Heart left ventricle (tissue), 16 donors: ENCODE data around the gene RNF130. TPM values are rescaled to one million over a fixed set of nuclear protein-coding genes. Genes with fewer than 3 reads are reported as not detected.
A peak's percentile ranks its signal among the peaks of the same experiment; 100 is the strongest.

Experiments
- ATAC-seq, 4 donors: fragments of 200-7000 bp; cut with Tn5 transposase; one replicate each; pipeline ENCODE4 v1.9.1; 2020 to 2022; ENCODE audit warnings: moderate library complexity in 4 of 4, mild to moderate bottlenecking in 3 of 4, moderate number of reproducible peaks in 1 of 4
- DNase-seq, 5 donors: peaks; one replicate each; pipeline ENCODE4 v3.0.0-alpha.2; 2020
- H3K27ac ChIP-seq, 12 donors: fragments of 200-600 bp; sonication (generic) in 4 of 12; one replicate each; pipeline versions ENCODE4 v1.5.0 to v1.8.0; 2016 to 2022; ENCODE audit warnings: mild to moderate bottlenecking in 2 of 12
- H3K27me3 ChIP-seq, 9 donors: fragments of 200-600 bp; sonication (generic) in 2 of 9; one replicate each; pipeline versions ENCODE4 v1.5.1 to v1.8.0; 2016 to 2022; ENCODE audit warnings: mild to moderate bottlenecking in 3 of 9
- H3K36me3 ChIP-seq, 9 donors: fragments of 200-600 bp; sonication (generic) in 2 of 9; one replicate each; pipeline versions ENCODE4 v1.5.0 to v1.8.0; 2018 to 2022; ENCODE audit warnings: mild to moderate bottlenecking in 2 of 9
- H3K4me1 ChIP-seq, 12 donors: fragments of 200-600 bp; sonication (generic) in 4 of 12; one replicate each; pipeline versions ENCODE4 v1.5.0 to v1.8.0; 2016 to 2022; ENCODE audit warnings: mild to moderate bottlenecking in 3 of 12
- H3K4me3 ChIP-seq, 12 donors: fragments of 200-600 bp; sonication (generic) in 4 of 12; one replicate each; pipeline versions ENCODE4 v1.5.0 to v1.8.0; 2017 to 2022; ENCODE audit warnings: mild to moderate bottlenecking in 9 of 12, moderate library complexity in 4 of 12
- H3K9me3 ChIP-seq, 12 donors: fragments of 200-600 bp; sonication (generic) in 4 of 12; one replicate each; pipeline versions ENCODE4 v1.5.0 to v1.8.0; 2016 to 2022; ENCODE audit warnings: mild to moderate bottlenecking in 1 of 12
- CTCF ChIP-seq, 12 donors: fragments of 200-600 bp; sonication (generic) in 4 of 12; IDR thresholded peaks; one replicate each; pipeline versions ENCODE4 v1.5.0 to v1.8.0; 2018 to 2022; ENCODE audit warnings: antibody characterized with exemption in 12 of 12, mild to moderate bottlenecking in 5 of 12
- POLR2A ChIP-seq, 2 donors: fragments of 450-650 bp; IDR thresholded peaks; one replicate each; pipeline ENCODE4 v1.6.1; 2017; ENCODE audit warnings: antibody characterized with exemption in 2 of 2, mild to moderate bottlenecking in 2 of 2, moderate library complexity in 2 of 2
- WGBS, 4 donors: extraction: QIAGEN DNeasy Blood & Tissue Kit in 2 of 4; methylation state at CpG; one replicate each; pipeline versions ENCODE4 v1.1.5 to v1.1.7; 2013 to 2018; 5-methylcytosine and 5-hydroxymethylcytosine counted together
- intact Hi-C, 10 donors: fragments of 100-400 bp; cut with DNase I; formaldehyde crosslinking; loops; one replicate each; pipeline versions ENCODE4 v1.11.1 to v1.14.2; 2022
- polyA plus RNA-seq, 2 donors: library from polyadenylated mRNA; stranded (reverse); fragments of 200-250 nt; gene quantifications; one replicate each; pipeline ENCODE4 v1.2.3, GENCODE V29; 2013
- total RNA-seq, 9 donors: library from RNA; depleted of rRNA in 2 of 9; stranded (reverse); fragments of >200 nt in 2 of 9; fragmentation: NEBNext Ultra II Directional in 3 of 9; extraction: Animal tissue kit (Norgen Biotek cat#: 25700) in 3 of 9; gene quantifications; one replicate each; pipeline versions ENCODE4 v1.1.0 to v1.2.4, GENCODE V29; 2016 to 2023
- donor health status: ischemic (EF 13 %, LVEDD 7.1; RV severe dilation, severe dysfunction).
- donor health status: healthy with polysubstance abuse.
- donor health status: DM: no; HTN: yes; CAD: no.
- donor health status: DM: no; HTN: no; CAD: no.
- donor health status: ischemic (EF 25% LVEDD 6.9; RV normal size, moderate dysfunction).
- donor health status: ischemic (EF 25% LVEDD 5.7; RV mildly dilated, moderate dysfunction).
- donor health status: healthy.
- donor health status: DM: yes; HTN: yes; CAD: no.
- donor health status: ischemic (EF 35%, LVEDD 5.7; RV mildly dilated, moderate dysfunction).
- donor health status: nonischemic (EF 11% LVEDD 7.7; RV severe dilation, severe dysfunction).
- donor health status: DM: yes; HTN: yes; CAD: no.
- donor health status: PGD.
- donor health status: ischemic (EF 29% LVEDD 5.4; RV normal size, mild dysfunction).
- donor health status: nonischemic (EF 23%, LVEDD 6.1; RV moderate dilation, normal function).

The RNF130 gene
- total and polyA plus RNA-seq, 11 donors: 26.3 to 76.2 (median 38.7) TPM

DNA sequence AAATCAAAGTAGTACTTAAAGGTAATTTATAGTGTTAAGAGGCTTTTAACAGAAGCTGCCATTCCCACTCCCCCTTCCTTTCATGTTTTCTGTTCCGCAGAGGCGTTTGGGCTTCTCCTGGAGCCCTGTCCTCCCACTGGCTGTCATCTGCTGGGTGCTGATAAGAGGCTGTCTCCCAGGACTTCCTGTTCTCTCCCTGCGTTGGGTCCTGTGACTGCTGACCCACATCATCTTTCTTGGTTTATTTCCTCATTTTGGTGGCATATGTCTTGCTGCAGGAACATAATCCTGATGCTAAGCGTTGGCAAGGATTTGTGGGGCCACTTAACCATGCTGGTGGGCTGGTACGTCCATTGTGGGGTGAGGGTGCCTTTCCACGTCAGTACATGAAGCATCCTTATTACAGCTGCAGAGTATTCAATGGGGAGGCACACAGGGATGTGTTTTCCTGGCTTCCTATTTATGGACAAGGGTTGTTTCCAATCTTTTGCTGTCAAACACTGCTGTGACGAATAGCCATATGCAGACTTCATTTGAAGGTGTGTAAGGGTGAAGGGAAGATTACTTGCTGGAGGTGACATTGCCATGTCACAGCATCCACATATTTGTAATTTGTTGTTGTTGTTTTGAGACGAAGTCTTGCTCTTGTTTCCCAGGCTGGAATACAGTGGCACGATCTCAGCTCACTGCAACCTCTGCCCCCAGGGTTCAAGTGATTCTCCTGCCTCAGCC lies 22.3 kb upstream of the RNF130 start:
- ATAC-seq: peak in 3 of 4 donors; percentile 23 to 58 (median 50)
- H3K27me3 ChIP-seq: no peaks in the 10 kb centered on the region
- intact Hi-C loops: loop anchor here in 4 of 10 donors (5.0 to 10.0 kb wide), 3 partner anchors 107 to 187 kb away; partner anchors contain the start of gene TBC1D9B (in 2 of the 4)
- peak overlapping the region in 1 of 12 donors; percentile 79 for H3K27ac ChIP-seq
- H3K9me3 ChIP-seq: no peaks in the 10 kb centered on the region
- H3K36me3 ChIP-seq: no peaks in the 10 kb centered on the region
- WGBS, 4 donors: 55 to 74% (median 66%) methylated on average over 8 to 9 of the region's 9 CpGs
- H3K4me1 ChIP-seq: peaks cover 0 to 20% (median 5%) of the 10 kb centered on the region in 12 donors
- TF ChIP-seq CTCF (IDR thresholded peaks at IDR 0.05) (no peak), POLR2A (IDR thresholded peaks at IDR 0.05) (no peak)
- no peak overlapping the region for H3K4me3 ChIP-seq
- DNase-seq: peak in 2 of 5 donors; percentile 35 to 39

DNA sequence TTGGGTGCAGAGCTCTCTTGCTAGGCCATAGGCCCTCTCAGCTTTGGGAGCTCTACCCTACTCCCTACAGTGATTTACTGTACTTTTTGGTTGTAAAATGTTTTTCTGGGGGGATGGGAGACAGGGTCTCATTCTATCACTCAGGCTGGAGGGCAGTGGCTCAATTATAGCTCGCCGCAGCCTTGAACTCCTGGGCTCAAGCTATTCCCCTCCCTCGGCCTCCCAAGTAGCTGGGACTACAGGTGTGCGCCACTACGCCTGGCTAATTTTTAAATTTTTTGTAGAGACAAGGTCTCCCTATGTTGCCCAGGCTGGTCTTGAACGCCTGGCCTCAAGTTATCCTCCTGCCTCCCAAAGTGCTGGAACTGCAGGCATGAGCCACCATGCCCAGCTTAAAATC lies 21.7 kb upstream of the RNF130 start:
- Histone ChIP-seq H3K9me3 (no peaks in the 10 kb centered on the region), H3K27me3 (no peaks in the 10 kb centered on the region), H3K4me3 (no peak overlapping the region), H3K4me1 (peaks cover 0 to 20% (median 5%) of the 10 kb centered on the region in 12 donors), H3K27ac (peak overlapping the region in 1 of 12 donors; percentile 79), H3K36me3 (no peaks in the 10 kb centered on the region)
- ATAC-seq (no peak), DNase-seq (no peak)
- intact Hi-C loops: loop anchor here in 4 of 10 donors (5.0 to 10.0 kb wide), 3 partner anchors 106 to 186 kb away; partner anchors contain the start of gene TBC1D9B (in 2 of the 4)
- WGBS, 4 donors: 92 to 96% (median 95%) methylated on average over 6 of the region's 6 CpGs
- TF ChIP-seq CTCF (IDR thresholded peaks at IDR 0.05): no peak
- TF ChIP-seq POLR2A (IDR thresholded peaks at IDR 0.05): no peak

DNA sequence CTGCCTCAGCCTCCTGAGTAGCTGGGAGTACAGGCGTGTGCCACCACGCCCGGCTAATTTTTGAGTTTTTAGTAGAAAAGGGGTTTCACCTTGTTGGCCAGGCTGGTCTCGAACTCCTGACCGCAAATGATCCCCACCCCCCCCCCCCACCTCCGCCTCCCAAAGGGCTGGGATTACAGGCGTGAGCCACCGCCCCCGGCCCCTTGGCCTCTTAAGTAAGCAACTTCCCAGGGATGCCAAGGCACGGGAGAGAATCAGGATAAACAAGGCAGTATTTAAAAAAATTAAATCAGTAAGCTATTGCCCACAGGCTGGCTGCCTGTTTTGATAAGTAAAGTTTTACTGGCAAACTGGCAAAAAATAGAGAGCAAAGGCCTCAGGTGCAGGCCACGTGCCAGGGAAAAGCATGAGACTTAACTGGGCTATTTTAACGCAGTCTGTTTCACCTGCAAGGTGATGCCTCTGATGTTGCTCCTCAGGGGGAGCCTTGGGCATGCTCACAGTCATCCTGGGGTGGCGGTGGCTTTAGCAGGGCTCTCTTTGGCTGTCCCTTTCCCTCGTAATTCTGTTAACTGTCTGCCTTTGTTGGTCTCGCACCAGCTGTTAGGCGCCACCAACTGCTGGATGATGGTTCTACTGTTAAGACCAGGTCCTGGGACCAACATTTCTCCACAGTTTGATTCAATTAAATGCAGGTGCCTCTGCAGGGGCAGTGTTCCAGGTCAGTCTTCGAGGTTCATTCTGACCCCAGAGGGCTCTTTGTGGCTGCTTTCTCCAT lies 19.4 kb upstream of the RNF130 start:
- Histone ChIP-seq H3K4me3 (peak overlapping the region in 10 of 12 donors; percentile 27 to 79 (median 60)), H3K9me3 (no peaks in the 10 kb centered on the region), H3K27me3 (no peaks in the 10 kb centered on the region), H3K4me1 (peaks cover 0 to 20% (median 5%) of the 10 kb centered on the region in 12 donors), H3K36me3 (no peaks in the 10 kb centered on the region), H3K27ac (peak overlapping the region in 3 of 12 donors; percentile 37 to 85 (median 66))
- 28 to 32% (median 31%) methylated on average over 16 to 17 of the region's 17 CpGs for WGBS, 4 donors
- peak in 1 of 4 donors; percentile 38 for ATAC-seq
- peak in 1 of 5 donors; percentile 43 for DNase-seq
- intact Hi-C loops: loop anchor here in 7 of 10 donors (1.0 to 10.0 kb wide), 5 partner anchors 104 to 184 kb away; partner anchors contain the start of gene TBC1D9B (in 2 of the 7)
- TF ChIP-seq POLR2A (IDR thresholded peaks at IDR 0.05) (no peak), CTCF (IDR thresholded peaks at IDR 0.05) (peak in 1 of 12 donors; percentile 10)
